Effector memory CD4-positive, alpha-beta T cell (primary cell): ENCODE data around the gene PDZRN3.

ENCODE experiments used
- DNase-seq, 3 donors: peaks; one replicate each; pipeline ENCODE4 v3.0.0-alpha.2; 2020
- H3K27ac ChIP-seq: 2 replicates; pipeline ENCODE4 v1.7.0; 2013; ENCODE audit warnings: mild to moderate bottlenecking, low read length, moderate library complexity; ENCODE audit not compliant: insufficient read depth, poor library complexity, severe bottlenecking
- H3K27me3 ChIP-seq: replicated peaks from 2 replicates; pipeline ENCODE4 v1.7.0; 2013; ENCODE audit warnings: mild to moderate bottlenecking, low read length; ENCODE audit not compliant: insufficient read depth, control insufficient read depth, poor library complexity, severe bottlenecking
- H3K36me3 ChIP-seq: 2 replicates; pipeline ENCODE4 v1.7.0; 2013; ENCODE audit warnings: mild to moderate bottlenecking, low read length, moderate library complexity; ENCODE audit not compliant: control insufficient read depth, insufficient read depth
- H3K4me1 ChIP-seq: 2 replicates; pipeline ENCODE4 v1.7.0; 2013; ENCODE audit warnings: low read length, mild to moderate bottlenecking; ENCODE audit not compliant: control insufficient read depth, insufficient read depth, poor library complexity, severe bottlenecking
- H3K4me3 ChIP-seq: 2 replicates; pipeline ENCODE4 v1.7.0; 2013; ENCODE audit warnings: low read length, low read depth, mild to moderate bottlenecking; ENCODE audit not compliant: insufficient read depth, poor library complexity, severe bottlenecking
- H3K9me3 ChIP-seq: 2 replicates; pipeline ENCODE4 v1.7.0; 2013; ENCODE audit warnings: mild to moderate bottlenecking, low read length, moderate library complexity; ENCODE audit not compliant: control insufficient read depth

PDZRN3 gene

GRCh38 chr3:73581134-73581846, 43.5 kb downstream of the PDZRN3 start:
- H3K27me3 ChIP-seq = no peaks in the 10 kb centered on the region
- no peaks in the 10 kb centered on the region for H3K36me3 ChIP-seq
- DNase-seq = no peak
- H3K9me3 ChIP-seq = no peaks in the 10 kb centered on the region
- no peak overlapping the region for H3K4me3 ChIP-seq
- H3K4me1 ChIP-seq = no peaks in the 10 kb centered on the region
- H3K27ac ChIP-seq = no peak overlapping the region

GRCh38 chr3:73580343-73580742, 44.4 kb downstream of the PDZRN3 start:
- H3K36me3 ChIP-seq = no peaks in the 10 kb centered on the region
- H3K9me3 ChIP-seq = no peaks in the 10 kb centered on the region
- no peak for DNase-seq
- H3K27me3 ChIP-seq = no peaks in the 10 kb centered on the region
- H3K4me1 ChIP-seq = no peaks in the 10 kb centered on the region
- no peak overlapping the region for H3K4me3 ChIP-seq
- no peak overlapping the region for H3K27ac ChIP-seq

- Histone ChIP-seq H3K9me3 (no peaks in the 10 kb centered on the region), H3K4me3 (no peak overlapping the region), H3K27ac (no peak overlapping the region), H3K4me1 (no peaks in the 10 kb centered on the region), H3K36me3 (no peaks in the 10 kb centered on the region), H3K27me3 (no peaks in the 10 kb centered on the region)
- DNase-seq = no peak
These were observed 47.0 kb downstream of the PDZRN3 start for GRCh38 chr3:73577704-73578103.

DNA sequence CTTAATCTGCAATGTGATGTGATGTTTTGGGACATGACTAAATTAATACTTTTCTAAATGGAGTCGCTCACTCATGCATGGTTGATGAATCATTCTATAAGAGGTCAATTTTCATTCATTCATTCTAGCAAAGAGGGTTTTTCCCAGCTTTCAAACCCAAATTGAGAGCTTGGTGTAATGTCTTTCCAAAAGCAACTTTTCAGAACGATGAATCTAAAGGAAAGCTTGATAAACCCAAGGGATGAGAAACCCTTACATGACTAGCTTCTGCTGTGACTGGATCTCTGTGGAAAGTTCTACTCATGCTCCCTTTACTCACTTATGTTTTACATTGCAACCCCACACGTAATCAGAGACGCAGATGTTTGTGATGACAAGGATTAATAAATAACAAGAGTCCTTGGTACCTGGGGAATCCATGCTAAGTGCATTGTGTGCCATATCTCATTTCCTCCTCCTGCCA, 47.7 kb downstream of the PDZRN3 start:
- no peak for DNase-seq
- no peaks in the 10 kb centered on the region for H3K9me3 ChIP-seq
- no peaks in the 10 kb centered on the region for H3K27me3 ChIP-seq
- H3K27ac ChIP-seq = no peak overlapping the region
- no peaks in the 10 kb centered on the region for H3K4me1 ChIP-seq
- no peaks in the 10 kb centered on the region for H3K36me3 ChIP-seq
- H3K4me3 ChIP-seq = no peak overlapping the region

DNA sequence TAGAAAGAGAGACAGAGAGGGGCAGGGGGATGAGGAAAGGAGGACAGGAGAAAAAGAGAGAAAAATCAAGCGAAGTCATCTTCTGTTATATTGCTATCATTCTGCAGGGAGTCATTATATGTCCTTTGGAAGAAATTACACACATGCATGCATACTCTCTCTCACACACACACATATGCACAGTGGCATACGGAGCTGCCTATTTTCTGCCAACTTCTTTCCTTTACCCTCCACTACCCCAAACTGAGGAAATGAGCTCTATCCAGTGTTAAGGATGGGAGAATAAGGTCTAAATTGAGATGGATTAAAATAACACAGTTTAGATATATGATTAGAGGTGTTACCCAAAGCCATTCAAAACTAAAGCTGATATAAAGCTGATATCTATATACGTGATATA, 48.8 kb downstream of the PDZRN3 start:
- no peak overlapping the region for H3K4me3 ChIP-seq
- H3K36me3 ChIP-seq = no peaks in the 10 kb centered on the region
- H3K4me1 ChIP-seq = no peaks in the 10 kb centered on the region
- DNase-seq = no peak
- no peaks in the 10 kb centered on the region for H3K9me3 ChIP-seq
- no peaks in the 10 kb centered on the region for H3K27me3 ChIP-seq
- no peak overlapping the region for H3K27ac ChIP-seq

DNA sequence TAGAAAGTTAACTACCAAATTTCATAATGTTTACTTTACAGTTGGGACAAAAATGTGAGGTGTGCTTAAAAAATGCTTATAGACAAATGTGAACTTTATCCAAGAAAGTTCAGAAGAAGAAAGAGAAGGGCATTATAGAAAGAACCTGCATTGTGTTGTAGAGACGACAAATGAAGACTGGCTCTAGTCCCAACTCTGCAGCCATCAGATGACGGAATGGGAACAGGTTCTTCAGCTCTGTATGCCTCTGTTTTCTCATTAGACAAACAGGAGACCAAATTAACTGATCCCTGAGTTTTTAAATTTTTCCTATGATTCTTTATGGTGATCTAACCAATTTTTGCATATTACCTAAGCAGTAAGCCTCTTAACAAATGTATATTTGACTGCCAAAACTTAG, 49.2 kb downstream of the PDZRN3 start:
- H3K36me3 ChIP-seq = no peaks in the 10 kb centered on the region
- H3K27ac ChIP-seq = no peak overlapping the region
- H3K27me3 ChIP-seq = no peaks in the 10 kb centered on the region
- H3K9me3 ChIP-seq = no peaks in the 10 kb centered on the region
- no peaks in the 10 kb centered on the region for H3K4me1 ChIP-seq
- H3K4me3 ChIP-seq = no peak overlapping the region
- no peak for DNase-seq

DNA sequence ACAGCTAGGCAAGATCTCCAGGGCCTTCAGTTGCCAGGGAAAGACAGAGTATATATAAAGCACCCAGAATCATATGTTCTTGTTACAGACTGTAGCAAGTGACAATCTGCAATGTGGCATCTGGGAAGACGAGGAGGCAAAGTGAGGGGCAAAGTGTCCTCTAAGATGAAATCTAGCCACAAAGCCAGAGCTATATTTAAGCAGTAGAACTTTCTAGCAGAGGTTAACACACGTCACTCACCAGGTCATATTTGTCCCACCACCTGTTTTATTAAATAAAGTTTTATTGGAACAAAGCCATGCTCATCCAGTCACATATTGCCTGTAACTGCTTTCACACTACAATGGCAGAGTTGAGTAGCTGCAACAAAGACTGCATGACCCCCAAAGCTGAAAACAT, 51.5 kb downstream of the PDZRN3 start:
- H3K27me3 ChIP-seq = no peaks in the 10 kb centered on the region
- H3K4me3 ChIP-seq = no peak overlapping the region
- DNase-seq = no peak
- H3K36me3 ChIP-seq = no peaks in the 10 kb centered on the region
- H3K27ac ChIP-seq = no peak overlapping the region
- no peaks in the 10 kb centered on the region for H3K4me1 ChIP-seq
- H3K9me3 ChIP-seq = no peaks in the 10 kb centered on the region

DNA sequence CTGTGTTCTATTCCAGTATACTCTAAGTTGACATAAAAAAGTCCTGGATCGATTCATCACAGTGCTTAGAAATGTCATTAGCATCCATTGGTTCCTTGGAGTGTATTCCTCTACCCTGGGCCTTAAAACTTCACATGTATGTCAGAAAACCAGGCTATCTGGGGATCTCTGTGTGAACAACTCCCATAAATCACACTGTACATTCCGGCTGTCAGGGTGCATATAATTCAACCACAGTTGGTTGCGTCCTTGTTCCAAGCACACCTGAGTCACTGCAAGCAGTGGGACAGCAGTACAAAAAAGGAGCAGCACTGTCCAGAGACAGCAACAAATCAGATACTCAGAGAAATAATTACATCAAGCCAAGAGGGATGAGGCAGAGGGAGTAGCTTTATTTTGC, 52.4 kb downstream of the PDZRN3 start:
- Histone ChIP-seq H3K27me3 (no peaks in the 10 kb centered on the region), H3K9me3 (no peaks in the 10 kb centered on the region), H3K36me3 (no peaks in the 10 kb centered on the region), H3K27ac (no peak overlapping the region), H3K4me3 (no peak overlapping the region), H3K4me1 (no peaks in the 10 kb centered on the region)
- no peak for DNase-seq

DNA sequence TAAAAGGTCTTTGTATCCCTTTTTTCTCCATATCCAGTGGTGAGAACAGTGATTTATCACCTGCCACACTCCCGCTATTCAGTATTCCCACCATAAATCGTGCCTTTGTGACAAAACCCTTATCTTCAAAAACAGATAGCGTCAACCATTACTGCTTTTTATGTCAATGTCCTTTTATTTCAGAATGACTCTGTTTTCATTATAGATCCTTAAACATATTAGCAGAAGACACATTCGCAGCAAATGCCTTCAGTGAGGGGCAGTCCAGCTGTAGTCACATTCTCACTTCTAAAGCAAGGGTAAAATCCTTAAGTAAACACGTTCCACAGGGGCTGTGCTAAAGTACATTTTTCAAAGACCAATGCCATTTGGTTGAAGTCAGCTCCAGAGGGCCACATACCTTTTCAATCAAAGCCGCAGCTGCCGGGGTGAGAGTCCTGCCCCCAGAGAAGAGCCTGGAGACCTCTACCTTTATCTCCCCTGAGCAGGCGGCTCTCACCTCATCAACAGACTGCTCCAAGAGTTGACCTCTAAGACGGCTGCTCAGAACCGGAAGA, 53.4 kb downstream of the PDZRN3 start:
- H3K4me1 ChIP-seq = no peaks in the 10 kb centered on the region
- no peaks in the 10 kb centered on the region for H3K9me3 ChIP-seq
- DNase-seq = no peak
- no peak overlapping the region for H3K27ac ChIP-seq
- H3K27me3 ChIP-seq = no peaks in the 10 kb centered on the region
- H3K36me3 ChIP-seq = no peaks in the 10 kb centered on the region
- no peak overlapping the region for H3K4me3 ChIP-seq

DNA sequence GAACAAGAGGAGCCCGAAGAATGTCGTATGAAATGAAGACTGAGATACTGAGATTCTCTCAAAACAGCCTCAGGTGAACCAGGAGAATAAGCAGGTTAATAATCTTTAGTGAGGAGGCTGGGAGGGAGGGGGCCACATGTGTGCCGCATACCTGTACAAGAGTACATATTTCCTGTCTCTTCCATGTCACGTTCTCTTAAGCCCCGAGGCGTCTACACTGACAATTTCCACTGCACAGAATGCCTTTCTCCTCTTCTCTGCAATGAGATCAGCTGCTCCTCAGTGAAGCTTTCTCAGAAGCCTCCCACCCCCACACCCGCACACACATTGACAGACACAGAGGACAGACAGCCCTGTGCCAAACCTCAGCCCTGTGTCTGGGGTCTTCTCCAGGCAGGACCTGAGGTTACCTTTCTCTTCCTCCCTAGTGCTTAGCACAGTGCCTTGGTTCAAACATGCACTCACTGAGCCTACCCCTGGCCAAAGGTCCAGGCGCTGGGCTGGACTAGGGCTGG, 55.4 kb downstream of the PDZRN3 start:
- Histone ChIP-seq H3K4me3 (no peak overlapping the region), H3K9me3 (no peaks in the 10 kb centered on the region), H3K4me1 (no peaks in the 10 kb centered on the region), H3K27ac (no peak overlapping the region), H3K36me3 (no peaks in the 10 kb centered on the region), H3K27me3 (no peaks in the 10 kb centered on the region)
- no peak for DNase-seq
